ENCODE measurements around the gene SPTB.
A peak's percentile ranks its signal among the peaks of the same experiment; 100 is the strongest.

The SPTB gene

DNA sequence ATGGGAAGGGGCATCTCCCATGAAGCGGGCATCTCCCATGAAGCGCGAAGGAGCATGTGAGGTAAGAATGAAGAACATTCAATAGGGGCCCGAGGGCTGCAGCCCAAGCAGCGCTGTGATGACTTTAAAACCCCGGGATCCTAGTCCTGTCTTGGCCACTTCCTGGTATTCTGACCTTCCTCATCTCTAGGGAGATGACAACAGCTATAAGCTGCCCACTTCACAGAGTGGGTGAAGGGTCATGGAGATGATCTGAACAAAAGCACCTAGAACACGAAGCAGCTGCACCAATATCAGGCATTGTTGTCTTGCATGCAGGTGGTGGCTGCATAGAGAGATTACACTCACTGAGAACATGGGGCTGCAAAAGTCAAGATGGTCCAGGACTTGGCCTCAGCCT is 64.5 kb downstream of the SPTB start:
- DNase-seq: peak; percentile 87

DNA sequence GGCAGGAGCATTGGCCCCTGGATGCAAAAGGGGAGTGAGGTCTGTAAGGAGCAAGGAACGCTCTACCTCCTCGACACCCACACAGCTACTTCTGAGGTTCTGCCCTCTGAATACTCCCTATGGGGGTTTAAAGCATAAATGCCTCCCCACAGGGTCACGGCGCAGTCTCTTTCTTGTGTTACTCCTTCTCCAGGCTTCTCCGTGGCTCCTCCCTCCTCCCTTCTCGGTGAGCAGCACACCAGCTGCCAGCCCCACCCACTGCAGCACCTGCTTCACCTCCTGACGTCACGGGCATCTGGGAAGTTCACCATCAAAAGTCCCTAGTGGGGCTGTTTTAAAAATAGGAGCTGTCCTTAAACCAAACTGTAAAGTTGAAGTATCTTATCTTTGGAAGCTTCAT is 67.3 kb downstream of the SPTB start:
- DNase-seq: peak; percentile 86

DNA sequence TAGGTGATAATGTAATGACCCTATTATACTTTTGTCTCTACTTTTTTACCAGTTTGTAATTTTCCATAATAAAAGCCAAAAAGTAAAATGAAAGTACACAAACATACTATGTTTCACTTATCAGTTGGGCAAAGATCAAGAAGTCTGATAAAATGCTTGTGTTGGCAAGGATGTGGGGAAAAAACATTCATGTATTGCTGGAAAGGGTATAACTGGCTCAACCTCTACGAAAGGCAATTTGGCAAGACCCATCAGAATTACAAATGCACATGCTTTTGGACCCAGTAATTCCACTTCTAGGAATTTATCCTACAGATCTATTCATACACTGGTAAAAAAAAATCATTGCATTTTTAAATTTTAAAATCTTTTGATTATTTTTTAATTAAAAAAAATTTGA is 68.0 kb downstream of the SPTB start:
- DNase-seq: no peak

DNA sequence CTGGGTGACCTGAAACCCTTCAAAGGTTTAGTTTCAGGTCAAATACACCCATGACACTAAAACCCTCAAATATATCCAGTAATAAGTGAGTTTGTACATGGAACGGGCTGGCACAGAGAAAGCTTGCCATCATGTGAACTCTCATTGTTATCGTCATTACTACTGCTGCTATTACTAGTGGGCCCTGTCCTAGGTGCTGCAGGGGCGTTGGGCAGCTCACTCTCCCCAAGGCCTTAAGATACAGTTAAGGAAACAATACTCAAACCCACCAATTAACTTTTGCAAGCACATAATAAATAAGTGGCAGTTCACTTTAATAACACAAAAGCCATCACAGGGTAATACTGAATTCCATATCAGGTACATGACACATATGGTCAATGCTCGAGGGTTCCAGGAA is 71.3 kb downstream of the SPTB start:
- no peak for DNase-seq

DNA sequence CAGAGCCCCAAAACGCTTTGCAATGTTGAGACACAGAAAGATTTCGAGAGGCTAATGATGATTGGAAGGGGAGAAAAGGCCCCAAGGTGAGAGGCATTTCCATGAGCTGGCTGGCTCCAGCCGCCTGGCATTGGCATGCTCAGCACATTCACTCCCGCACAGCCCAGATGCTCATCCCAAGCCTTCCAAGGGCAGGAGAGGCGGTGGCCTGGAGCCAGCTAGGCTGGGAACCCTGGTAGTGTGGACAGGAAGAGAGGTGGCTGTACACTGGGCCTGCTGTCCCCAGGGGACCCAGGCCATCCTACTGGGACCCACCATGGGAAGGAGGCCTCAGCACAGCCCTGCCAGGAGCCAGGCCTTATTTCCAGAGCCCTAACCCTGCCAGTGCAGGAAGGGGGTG is 72.2 kb downstream of the SPTB start:
- no peak for DNase-seq

DNA sequence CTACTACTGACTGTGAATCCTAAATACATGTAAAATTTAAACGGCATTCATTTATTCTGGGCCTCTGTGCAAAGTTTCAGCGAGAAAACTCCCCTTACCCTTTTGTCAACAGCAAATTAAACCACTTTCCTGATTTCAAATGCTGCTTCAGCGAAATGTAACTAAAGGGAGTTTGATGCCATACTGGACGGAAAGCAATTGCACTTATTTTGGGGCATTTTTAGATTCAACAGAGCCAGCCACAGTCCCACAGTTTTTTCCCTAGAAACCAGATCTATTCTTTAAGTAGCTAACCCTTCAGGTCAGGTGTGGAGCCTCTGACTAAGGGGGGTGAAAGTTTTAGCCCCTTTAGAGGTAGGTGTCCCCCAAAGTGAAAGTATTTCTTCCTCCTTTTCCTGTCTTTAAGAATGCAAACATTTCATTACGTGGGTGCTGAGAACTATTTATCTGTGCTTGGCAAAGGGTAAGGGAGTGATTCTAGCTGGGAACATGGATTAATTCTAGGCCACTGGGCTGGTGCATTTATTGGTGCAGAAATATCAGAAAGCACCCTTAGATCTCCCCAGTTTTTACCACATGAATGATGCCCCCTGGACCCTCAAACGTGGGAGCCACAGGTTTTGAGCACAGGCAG is 72.7 kb downstream of the SPTB start:
- no peak for DNase-seq

DNA sequence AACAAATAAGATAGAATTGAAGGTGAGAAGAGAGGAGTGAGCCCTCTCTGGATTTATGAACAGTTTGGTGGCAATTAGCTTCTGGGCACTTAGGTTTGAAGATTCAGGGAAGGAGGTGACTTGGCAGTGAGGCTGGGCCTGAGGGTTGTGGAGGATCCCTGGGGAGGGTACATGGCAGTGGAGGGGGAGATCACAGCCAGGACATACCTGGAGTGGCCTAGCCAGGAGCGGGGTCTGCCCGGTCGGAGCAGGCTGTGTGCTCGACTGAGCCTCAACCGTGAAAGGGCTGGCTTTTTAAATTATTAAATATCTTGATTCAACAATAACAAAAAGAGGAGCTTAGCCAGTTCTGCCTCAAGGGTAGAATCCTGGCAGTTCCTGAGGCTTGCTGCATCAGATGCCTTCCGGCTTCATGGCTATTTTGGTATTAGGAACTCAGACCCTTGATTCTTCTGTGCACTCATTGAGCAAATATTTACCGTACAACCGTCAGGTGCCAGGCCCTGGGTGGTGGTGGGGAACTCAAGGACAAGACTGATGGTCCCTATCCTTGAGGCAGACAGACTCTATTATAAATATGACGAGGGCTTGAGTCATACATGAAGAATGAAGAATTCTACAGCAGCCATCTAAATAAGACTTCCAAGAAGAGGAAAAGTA is 73.4 kb downstream of the SPTB start:
- DNase-seq: peak; percentile 80

DNA sequence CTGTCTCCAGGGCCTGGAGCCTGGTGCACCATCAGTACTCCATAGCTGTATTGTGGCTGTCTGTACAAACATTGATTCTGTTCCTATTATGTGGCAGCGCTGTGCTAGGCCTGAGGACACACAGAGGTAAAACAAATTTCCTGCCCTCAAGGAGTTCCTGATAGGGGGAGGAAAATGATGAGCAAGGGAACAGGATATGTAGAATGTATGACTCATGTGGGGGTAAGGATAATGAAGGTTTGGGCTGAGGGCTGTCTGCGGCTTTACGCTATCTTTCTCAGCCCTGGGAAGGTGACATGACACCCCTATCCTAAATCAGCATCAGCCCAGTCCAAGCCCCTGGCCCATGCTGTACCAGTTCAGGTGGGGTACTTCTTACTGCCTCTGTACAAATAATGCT is 74.1 kb downstream of the SPTB start:
- DNase-seq: peak; percentile 41

DNA sequence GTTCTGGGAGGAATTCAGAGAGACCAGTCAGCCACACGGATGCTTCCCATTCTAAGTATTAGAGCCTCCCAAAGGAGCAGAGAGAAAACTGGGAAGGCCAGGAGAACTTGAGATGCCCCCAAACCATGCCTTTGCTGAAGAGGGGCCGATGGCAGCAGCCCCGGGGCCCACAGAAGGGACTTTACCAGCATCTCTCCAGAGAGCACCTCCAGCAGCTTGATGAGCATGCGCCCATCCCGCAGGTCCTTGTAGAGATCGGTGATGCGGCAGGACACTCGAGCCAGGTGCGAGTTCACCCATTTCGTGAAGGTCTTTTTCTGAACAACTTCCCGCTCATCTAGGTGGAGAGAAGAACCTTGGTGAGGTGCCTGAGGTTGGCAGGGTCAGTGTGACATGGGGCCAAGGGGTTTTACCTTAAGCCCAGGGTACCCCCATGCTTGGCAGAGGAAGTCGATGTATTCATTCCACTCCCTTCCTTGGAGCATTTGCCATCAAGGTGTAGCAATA is 74.9 kb downstream of the SPTB start:
- no peak for DNase-seq

DNA sequence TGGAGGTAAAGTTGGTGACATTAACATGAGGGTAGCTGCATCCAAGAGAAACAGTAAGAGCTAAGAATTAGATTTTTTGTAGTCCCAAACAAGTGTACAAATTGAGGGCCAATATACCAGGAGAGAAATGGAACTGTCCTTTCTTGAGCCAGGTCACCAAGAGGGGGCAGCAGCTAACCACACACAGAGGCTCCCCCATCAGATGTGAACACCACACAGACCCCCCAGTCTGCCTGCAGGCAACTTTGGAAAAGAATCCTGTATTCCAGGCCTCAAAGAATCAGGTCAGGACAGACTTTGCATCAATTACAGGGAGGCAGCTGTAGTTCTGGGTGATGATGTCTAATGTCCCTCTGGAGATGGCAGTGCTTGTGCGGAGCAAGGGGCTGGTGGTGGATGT is 77.9 kb downstream of the SPTB start:
- no peak for DNase-seq

DNA sequence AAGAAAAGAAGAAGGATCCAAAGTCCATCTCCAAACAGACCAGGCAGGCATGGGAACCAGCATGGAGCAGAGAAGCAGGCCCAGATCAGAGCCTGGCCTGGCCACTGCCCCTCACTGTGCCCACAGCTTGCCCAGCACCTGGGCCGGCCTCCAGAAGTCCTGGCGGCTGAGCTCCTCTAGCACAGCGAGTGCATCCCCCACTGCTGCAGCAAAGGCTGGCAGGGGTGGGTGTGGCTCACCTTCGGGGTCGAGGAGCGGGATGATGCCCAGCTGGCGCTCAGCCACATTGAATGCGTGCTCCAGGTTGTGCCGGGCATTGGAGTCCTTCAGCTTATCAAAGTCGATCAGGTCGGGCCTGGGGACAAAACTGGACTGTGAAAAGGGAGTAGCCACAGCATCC is 78.7 kb downstream of the SPTB start:
- DNase-seq: no peak

DNA sequence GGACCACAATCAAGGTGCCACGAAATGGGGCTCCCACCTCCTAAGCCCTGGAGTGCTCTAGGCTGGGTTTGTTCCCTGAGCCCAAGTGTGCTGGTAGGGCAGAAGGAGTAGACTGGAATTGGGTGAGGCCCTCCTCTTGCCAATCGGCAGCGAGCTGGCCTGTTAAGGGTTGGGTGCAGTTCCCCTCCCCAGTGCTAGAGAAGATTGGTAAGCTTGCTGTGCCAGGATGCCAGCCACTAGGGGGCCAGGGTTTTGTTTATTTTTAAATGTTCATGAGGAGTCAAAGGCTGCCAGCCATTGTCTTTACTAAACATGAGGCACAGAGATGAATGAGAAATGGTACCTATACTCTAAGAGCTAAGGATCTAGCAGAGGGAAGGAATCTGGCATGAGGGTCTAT is 79.7 kb downstream of the SPTB start:
- no peak for DNase-seq

DNA sequence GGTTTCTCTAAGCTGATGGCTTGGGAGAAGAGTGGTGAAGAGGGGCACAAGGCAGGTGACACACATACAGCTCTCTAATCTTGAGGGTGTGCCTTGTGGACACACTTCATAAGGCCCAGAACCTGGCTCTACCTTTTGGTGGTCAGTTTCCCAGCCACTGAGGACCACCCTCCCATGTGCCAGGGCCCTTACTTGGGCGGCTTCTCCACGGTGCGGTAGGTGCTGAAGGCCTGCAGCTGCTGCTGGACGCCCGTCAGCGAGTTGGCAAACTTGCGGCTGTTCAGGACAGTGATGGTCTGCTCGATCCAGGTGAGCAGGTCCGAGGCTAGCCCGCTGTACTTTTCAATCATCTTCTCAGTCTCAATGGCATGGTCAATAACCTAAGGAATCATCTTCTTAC is 80.2 kb downstream of the SPTB start:
- DNase-seq: no peak

DNA sequence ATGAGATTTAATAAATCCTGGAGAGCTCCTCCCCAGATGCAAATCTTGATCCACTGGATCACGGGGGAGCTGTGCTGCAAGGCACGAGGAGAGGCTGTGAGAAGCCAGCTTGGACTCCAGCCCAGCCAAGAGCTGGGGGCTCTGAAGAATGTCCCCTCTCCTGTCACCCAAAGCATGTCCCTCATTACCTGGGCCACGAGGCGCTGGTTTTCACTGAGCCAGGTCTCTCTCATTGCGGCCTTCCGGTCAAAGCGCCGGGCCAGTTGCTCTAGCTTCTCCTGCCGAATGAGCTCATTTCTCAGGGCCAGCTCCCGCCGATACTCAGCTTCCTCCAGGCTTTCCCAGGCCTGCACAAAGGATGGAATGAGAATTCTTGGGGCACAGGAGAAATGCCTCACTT is 83.3 kb downstream of the SPTB start:
- DNase-seq: no peak

DNA sequence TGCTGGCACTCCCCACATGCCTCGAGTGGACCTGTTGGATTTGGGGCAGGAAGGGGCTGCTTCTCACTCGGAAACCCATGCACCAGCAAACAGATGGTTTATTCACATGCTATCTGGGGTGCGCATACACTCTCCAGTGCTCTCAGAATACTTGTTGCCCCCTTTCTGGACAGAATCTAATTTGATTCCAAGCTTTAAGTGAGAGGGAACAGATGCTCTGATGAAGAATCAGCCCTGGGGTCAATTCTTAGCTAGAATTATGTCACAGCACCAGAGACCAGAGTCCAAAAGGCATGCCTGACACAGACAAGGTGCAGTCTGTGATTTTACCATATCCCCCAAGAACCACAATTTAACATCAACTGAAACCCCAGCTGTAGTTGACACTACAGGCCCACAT is 83.8 kb downstream of the SPTB start:
- no peak for DNase-seq

DNA sequence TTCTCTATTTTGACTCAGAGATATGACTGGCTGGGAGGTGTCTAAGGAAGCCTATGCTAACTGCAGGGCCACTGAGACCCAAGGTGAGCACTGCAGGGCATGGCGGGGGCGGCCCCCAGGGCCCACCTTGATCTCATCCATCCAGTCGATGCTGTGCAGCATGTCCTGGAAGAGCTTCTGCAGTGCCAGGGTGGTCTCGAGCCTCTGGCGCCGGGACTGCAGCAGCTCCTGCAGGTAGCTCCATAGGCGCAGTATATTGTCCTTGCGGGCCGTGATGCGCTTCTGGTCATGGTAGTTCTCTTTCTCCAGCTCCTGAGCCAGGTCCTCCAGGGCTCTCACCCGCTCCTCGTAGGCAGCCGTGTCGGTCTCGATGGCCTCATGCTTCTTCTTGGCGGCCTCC is 84.5 kb downstream of the SPTB start:
- no peak for DNase-seq

DNA sequence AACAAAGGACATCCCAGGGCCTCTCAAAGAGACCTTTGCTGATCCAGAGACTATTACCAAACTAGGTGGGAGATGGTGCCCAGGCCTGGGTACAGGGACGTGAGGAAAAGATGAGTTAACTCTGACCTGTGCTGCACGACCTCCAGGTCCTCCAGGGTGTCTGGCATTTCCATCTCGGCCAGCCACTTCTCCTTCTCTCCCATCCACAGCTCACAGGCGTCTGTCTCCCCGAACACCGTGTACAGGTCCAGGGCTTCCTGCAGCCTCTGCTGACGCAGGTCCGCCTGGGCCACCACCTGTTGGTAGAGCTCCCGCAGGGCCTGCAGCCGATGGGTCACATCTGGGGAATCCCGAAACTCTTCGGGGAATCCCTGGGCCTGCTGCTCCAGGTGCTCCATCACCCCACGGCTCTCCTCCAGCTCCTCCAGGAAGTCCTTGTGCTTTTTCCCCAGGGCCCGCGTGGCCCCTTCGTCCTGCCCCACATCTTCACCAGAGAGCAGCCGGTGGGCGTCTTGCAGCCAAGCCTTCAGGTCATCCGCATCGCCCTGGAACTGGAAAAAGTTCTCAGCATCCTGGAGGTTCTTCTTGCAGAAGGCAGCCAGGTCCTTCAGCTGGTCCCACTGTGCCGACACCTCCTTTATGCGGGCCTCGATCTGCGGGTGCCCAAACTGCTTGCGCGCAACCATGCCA is 86.7 kb downstream of the SPTB start:
- DNase-seq: no peak

DNA sequence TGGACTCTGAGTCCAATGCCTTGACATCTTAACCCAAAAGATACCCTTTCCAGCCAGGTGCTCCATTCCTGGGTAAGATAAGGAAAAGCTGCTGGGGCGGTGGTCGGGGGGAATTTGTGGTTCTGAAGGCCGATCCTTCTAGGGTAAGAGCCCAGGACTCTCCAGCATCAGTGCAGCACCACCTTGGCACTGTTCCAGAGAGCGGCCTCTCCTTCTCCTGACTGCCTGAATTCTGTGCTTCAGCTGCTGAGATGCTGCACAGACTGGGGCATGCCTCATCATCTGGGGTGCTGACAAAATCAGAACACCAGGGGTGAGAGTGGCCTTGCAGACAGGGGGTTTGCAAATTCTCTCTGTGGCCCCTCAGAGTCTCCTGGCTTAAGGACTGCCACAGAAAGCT is 87.5 kb downstream of the SPTB start:
- DNase-seq: no peak

DNA sequence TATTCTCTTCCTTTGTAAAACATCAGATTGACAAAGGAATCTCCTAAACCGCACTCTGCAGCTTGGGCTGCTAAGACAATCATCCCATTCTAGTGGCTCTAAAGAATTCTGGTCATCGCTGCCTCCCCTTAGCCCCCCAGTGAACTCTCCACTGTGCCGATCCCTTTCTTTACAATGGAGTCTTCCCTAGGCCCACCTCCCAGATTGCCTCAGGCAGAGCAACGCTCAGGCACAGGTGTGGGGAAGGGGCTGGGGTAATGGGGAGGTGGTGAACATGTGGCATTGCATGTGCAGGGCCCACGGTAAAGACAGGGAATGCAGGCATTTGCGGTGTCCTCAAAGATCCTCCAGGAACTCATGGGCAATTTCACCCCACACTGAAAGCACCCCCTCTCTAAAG is 89.2 kb downstream of the SPTB start:
- no peak for DNase-seq

DNA sequence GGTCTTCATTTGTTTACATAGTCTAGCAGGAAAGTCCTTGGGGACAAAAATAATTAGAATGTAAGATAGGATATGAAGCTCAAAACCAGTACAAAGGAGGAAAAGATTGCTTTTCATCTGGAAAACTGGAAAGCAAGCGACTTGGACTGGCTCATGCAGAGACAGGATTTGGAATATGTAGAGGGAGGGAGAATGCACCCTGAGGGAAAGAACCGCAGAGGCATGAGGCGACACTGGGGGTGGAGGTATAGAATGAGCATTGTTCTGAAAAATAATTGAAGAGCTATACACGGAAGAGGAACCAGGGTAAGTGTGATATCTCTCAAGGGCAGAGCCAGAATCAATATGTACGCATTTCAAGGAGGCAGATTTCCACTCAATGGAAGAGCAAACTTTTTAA is 90.0 kb downstream of the SPTB start:
- DNase-seq: no peak

DNA sequence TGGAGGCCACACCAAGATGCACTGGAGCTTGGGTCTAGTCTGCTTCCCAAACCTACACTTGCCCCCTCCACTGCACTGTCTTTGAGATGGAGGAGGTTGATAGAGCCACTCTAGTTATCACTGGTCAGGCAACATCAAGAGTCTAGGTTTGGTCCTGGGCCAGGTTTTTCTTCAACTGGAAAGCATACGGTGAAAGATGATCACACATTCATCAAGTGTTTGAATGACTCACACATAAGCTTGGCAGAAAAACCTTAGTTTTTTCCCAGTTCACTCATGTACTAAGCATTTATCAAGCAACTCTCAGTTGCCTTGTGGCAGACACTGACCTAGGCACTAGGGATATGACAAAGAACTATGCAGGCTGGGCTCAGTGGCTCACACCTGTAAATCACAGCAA is 91.0 kb downstream of the SPTB start:
- no peak for DNase-seq

DNA sequence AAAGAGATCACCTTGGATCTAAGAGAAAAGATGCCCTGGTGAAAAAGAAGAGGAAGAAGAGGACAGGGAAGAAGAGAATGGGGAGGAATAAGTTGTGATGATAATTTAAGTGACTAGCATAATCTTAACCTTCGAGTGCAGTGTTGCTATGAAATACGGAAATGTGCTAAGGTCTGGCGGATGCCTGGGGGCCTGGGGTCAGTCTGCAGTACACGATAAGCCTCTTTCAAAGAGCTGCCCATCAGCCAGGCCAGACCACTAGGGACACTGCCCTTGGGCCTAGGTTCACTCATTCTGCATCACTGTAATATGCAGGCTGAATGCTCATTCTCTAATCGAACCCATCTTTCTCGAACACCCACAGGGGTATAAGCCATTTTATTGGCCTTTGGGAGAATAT is 92.1 kb downstream of the SPTB start:
- no peak for DNase-seq

DNA sequence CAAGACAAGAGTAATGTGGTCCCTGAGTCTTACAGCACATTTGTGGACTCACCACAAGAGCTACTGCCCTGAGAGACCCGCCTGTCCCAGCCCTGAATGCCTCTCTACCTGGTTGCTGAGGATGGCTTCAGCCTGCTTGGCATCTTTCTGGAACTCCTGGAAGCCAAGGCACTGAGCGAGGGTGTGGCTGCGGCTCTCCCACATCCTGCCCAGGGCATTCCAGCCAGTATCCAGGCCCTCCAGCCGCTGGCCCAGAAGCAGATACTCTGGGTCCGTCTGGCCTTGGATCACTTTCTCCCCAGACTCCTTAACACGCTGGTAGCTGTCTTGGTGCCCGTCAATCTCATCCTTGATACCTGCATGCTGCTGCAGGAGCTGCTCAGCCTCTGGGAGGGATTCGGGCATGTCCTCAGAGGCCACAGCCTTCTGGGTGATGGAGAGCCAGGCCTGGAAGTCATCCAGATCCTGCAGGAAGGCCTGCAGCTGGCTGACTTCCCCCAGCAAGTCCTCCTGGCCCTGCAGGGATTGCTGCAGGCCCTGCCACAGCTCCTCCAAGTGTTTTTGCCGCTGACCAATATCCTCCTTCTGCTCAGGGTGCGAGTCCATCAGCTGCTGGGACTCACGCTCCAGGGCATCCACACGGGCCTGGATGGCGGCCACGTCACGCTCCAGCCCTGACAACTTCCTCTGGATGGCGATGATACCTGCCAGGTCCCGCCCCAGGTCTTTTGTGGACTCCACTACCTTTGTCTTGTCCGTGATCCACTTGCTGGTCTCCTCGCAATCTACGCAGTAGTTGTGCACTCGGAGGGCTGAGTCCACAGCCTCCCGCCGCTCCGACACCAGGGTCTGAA is 93.2 kb downstream of the SPTB start:
- DNase-seq: no peak

DNA sequence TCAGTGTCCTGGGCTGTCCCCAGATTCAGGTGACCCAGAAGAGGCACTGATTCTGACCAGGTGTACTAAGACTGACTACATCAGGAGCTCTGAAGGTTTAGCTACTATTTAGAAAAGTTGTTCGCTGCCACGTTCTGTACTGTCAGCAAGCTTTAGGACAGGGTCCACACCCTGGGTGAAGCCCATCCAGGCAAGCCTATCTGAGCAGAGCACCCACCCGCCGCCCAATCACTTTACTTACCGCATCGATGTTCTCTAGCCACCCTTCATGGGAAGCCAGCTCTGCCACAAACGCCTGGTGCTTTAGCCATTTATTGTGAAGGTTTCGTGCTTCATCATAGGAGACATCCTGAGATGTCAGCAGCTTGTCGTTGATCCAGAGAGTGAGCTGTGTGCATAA is 95.7 kb downstream of the SPTB start:
- no peak for DNase-seq

Data from DMS153 (cell line).